ENCODE data around the gene OR2T10. TPM values are rescaled to one million over a fixed set of nuclear protein-coding genes. Genes with fewer than 3 reads are reported as not detected.

The OR2T10 gene
- total and polyA plus RNA-seq, 2 donors (not counting 3 experiments of a cell fraction or from before 2014, with no cell fraction given), result not detected

- CTCF ChIA-PET, result no interaction called here
- intact Hi-C loops (cut with micrococcal nuclease) (no loop called here), dilution Hi-C loops (cut with MboI; ENCODE audit: extremely low pct_ligation_motif_present, low sequenced_read_pairs) (no loop called here)
- DNase-seq (ENCODE audit: low read depth, low spot score) (no peak), FAIRE-seq (no peak)
- Histone ChIP-seq H2AFZ (ENCODE audit: low read depth, low read length) (no peak overlapping the region), H3K4me2 (ENCODE audit: insufficient read depth, low read length) (no peak overlapping the region), H3K79me2 (ENCODE audit: control insufficient read depth, insufficient read depth, low read length) (no peaks in the 10 kb centered on the region), H3K9ac (replicated peaks; ENCODE audit: extremely low read depth, insufficient read depth, low read length) (no peak overlapping the region), H3K36me3 (ENCODE audit: control insufficient read depth in 2 of 2, extremely low read depth in 1 of 2, insufficient read depth in 2 of 2, low read length in 2 of 2) (no peaks in the 10 kb centered on the region), H3K27me3 (ENCODE audit: control insufficient read depth in 2 of 2, insufficient read depth in 2 of 2, low read length in 2 of 2) (no peaks in the 10 kb centered on the region), H3K4me1 (ENCODE audit: control insufficient read depth, extremely low read depth, insufficient read depth, low read length) (no peaks in the 10 kb centered on the region), H3K27ac (ENCODE audit: insufficient read depth, low read depth, low read length) (no peak overlapping the region), H3K4me3 (replicated peaks in 1 of 3; ENCODE audit: insufficient read depth in 1 of 3, low read depth in 1 of 3, low read length in 3 of 3) (no peak overlapping the region), H3K9me3 (replicated peaks; ENCODE audit: control insufficient read depth, insufficient read depth, low read length) (peaks cover 3% of the 10 kb centered on the region), H3K9me1 (replicated peaks; ENCODE audit: control insufficient read depth, extremely low read depth, insufficient read depth, low read length) (no peaks in the 10 kb centered on the region), H4K20me1 (replicated peaks; ENCODE audit: control insufficient read depth, extremely low read depth, insufficient read depth, low read length) (no peaks in the 10 kb centered on the region)
- no TSS peak for BruUV-seq (replicated peaks)
- no peak for TF ChIP-seq POLR2A (IDR thresholded peaks at IDR 0.05; ENCODE audit: low read depth, low read length)
- TF ChIP-seq MAX (IDR thresholded peaks at IDR 0.05; ENCODE audit: insufficient read depth, insufficient read length), result no peak
- TF ChIP-seq EZH2 (IDR thresholded peaks at IDR 0.05; ENCODE audit: borderline replicate concordance, low read depth, low read length, severe bottlenecking), result no peak
- TF ChIP-seq POLR2AphosphoS5 (IDR thresholded peaks at IDR 0.05; ENCODE audit: insufficient read depth, low read depth, low read length), result no peak
- no peak for TF ChIP-seq MYC (IDR thresholded peaks at IDR 0.05; ENCODE audit: low read depth, low read length)
- TF ChIP-seq FOS (IDR thresholded peaks at IDR 0.05; ENCODE audit: borderline replicate concordance, insufficient read depth, low read length), result no peak
- TF ChIP-seq CTCF (IDR thresholded peaks at IDR 0.05; ENCODE audit: extremely low read depth in 1 of 2, insufficient read depth in 1 of 2, low read depth in 1 of 2, low read length in 2 of 2), result no peak
- no peak for TF ChIP-seq GATA2 (IDR thresholded peaks at IDR 0.05; ENCODE audit: insufficient read depth, insufficient read length, low read depth, low read length)
- no peak for TF ChIP-seq JUN (IDR thresholded peaks at IDR 0.05; ENCODE audit: borderline replicate concordance, insufficient read depth, insufficient read length, low read depth)
- POLR2A ChIA-PET, result no interaction called here
These were observed 28.5 kb upstream of the OR2T10 start for GRCh38 chr1:248625971-248626370.

All from endothelial cell of umbilical vein (primary cell).